T-helper 2 cell treated with Interferon-gamma antibody and Interleukin-4, amounts not matched to agents 100 ng/mL and 5 ng/mL, for 36 hours (primary cell): ENCODE measurements around the gene ERGIC1. TPM values are rescaled to one million over a fixed set of nuclear protein-coding genes. Genes with fewer than 3 reads are reported as not detected.

Experiments
- intact Hi-C: fragments of 100-400 bp; cut with micrococcal nuclease; formaldehyde crosslinking; loops from one replicate; pipeline ENCODE4 v1.15.1; 2023
- total RNA-seq: library from RNA; stranded (reverse); gene quantifications from 2 replicates; pipeline ENCODE4 v1.2.3, GENCODE V29; 2022

ERGIC1 gene
- total RNA-seq, 1 donor from 2014 or later, result 41.3 TPM

GRCh38 chr5:172971482-172971881, 137.4 kb downstream of the ERGIC1 start:
- intact Hi-C loops, result no loop called here

GRCh38 chr5:172972552-172972951, 138.5 kb downstream of the ERGIC1 start:
- intact Hi-C loops, result no loop called here

DNA sequence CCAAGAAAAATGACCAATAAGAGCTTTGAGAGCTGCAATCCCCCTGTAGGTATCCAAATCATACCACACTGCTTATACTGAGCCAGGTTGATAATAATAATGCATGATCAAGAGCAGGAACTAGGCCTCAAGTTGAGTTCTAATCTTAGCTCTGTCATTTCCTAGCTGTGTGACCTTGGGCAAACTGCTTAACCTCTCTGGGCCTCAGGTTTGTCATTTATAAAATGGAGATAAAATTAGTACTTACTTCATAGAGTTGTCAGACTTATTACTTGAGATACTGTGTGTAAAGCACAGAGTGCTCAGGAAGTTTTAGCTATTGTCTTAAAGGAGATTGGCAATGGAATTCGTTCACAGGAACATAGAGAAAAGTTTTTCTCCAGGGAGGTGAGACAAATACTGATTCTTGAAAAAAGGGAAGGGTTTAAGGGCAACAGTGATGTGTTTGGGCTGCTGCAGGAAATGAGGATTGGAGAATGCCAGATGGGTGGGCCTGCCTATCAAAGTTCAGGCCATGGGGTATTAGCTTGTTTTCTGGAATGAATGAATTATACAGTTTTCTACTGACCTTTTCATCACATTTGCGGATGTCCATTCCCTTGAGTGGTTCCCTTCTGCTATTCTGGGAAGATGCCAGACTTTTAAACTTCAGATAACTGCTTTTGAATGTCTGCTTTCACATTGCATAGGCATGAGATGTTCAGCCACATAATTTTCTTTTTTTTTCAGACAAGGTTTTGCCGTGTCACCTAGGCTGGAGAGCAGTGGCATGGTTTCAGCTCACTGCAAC, 139.3 kb downstream of the ERGIC1 start:
- intact Hi-C loops, result no loop called here

- intact Hi-C loops, result no loop called here
Observed at GRCh38 chr5:172973931-172974330, 139.9 kb downstream of the ERGIC1 start.

DNA sequence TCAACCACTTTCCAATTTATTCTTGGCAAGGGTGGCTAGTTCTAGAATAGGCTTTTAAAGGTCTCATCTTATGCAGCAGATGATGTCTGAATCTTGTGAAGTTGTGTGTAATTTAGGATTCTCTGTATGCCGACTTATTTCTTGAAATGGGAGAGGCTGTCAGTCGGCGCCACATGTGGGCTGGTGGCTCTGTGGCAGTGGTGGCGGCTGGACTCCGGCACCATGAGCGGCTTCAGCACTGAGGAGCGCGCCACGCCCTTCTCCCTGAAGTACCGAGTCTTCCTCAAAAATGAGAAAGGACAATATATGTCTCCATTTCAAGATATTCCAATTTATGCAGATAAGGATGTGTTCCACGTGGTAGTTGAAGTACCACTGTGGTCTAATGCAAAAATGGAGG, 141.2 kb downstream of the ERGIC1 start:
- intact Hi-C loops, result no loop called here

GRCh38 chr5:172979778-172980177, 145.7 kb downstream of the ERGIC1 start:
- intact Hi-C loops, result loop anchor here (5.0 to 10.0 kb wide), 2 partner anchors 635 to 908 kb away; partner anchors contain the start of genes BOD1 and CPEB4

- intact Hi-C loops, result loop anchor here (2.0 to 10.0 kb wide), 3 partner anchors 301 to 905 kb away; partner anchors contain the start of genes BOD1 and CPEB4
Observed at GRCh38 chr5:172981931-172982330, 147.9 kb downstream of the ERGIC1 start.

DNA sequence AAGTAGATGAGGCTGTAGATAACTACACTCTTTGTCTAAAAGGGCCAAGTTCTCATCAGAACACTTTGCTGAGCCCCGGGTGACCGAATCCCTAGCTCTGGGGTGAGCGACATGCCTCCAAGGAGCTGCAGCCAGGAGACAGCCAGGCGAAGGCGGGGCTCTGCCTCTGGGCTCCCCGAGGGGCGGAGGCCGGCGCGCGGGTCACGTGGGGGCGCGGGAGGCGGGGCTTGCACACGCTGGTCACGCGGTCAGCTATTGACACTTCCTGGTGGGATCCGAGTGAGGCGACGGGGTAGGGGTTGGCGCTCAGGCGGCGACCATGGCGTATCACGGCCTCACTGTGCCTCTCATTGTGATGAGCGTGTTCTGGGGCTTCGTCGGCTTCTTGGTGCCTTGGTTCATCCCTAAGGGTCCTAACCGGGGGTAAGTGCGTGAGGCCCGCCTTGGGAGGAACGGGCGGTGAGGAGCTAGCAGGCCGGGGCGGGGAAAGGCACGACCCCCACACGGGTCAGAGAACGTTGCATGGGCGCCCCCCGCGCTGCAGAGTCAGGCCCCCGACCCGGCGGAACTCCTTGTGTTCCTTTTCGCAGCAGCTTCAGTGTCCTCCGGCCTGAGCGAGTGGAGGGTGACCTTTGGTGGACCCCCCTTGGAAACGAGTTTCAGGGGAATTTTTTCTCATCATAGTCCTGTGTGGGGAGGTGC, 149.6 kb downstream of the ERGIC1 start, which contains the start of gene ATP6V0E1:
ATP6V0E1 (plus strand) TSS at position 230 of the 702 bp plus-strand sequence; CDS start at position 320, 90 bp downstream.
- intact Hi-C loops, result loop anchor here (1.0 to 10.0 kb wide), 8 partner anchors 24 to 904 kb away; partner anchors contain the start of genes BNIP1, BOD1, CPEB4 and RPL26L1

DNA sequence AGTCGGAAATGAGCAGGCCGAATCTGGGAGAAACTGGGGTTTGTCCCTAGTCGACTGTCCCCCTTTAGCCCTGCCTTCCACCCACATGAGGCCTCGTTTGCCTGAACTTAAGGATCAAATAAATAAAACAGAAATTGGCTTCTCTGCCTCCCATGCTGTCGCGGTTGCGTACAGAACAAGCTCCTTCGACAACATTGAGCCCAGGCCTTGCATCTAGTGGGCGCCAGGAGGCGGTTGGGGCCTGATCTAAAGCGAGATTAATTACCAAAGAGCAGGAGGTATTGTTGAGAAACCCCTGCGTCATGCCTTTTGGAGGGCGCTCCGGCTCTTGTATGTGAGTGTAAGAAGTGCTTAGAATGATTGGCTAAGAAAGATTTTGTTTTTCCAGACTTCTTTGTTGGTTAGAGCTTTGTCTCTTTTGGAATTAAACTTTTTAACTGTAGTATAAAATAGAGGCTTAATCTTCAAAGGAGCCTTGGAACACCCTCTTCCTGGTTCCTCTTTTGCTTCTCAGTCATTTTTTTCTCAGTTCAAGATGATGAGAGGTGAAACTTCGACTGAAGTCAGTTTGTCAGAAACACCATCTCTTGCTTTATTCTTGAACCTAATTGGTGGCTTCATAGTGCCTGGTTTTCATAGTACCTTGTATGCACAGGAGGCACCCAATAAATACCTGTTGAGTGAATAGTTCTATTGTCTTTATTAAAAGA, 150.3 kb downstream of the ERGIC1 start:
- intact Hi-C loops, result loop anchor here (1.0 to 10.0 kb wide), 4 partner anchors 73 to 903 kb away; partner anchors contain the start of genes BOD1 and CPEB4

DNA sequence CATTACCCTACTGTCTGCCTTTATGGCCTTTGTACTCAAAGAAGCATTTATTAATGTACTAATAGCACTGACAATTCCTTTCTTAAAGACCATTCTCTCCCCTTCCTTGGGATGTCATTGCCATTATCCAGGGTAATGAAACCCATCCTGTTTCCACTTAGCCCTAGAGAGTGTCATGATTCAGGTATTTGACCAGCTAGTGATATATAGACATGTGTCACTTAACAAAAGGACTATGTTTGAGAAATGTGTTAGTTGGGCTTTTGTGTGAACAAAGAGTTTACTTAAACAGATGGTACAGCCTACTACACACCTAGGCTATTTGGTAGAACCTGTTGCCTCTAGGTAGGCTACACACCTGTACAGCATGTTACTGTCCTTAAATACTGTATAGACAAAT, 151.5 kb downstream of the ERGIC1 start:
- intact Hi-C loops, result loop anchor here (10.0 kb wide), 1 partner anchor 629 kb away; the partner anchor contains the start of gene BOD1

DNA sequence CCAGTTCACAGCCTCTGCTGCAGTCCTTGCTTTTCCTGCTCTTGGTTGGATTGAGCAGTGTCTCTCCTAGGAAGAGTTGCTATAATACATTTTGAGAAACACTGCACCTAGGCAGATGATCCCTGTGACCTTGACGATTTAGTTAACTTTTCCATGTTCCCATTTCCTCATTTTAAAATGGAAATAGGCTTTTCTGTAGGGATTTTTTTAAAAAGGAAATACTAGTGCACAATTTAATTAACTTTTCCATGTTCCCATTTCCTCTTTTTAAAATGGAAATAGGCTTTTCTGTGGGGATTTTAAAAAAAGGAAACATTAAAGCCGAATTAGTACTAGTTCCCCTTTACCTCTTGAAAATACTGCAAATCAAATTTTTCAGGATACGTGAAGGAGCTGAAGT, 154.2 kb downstream of the ERGIC1 start:
- intact Hi-C loops, result loop anchor here (1.0 to 10.0 kb wide), 2 partner anchors 47 to 627 kb away; partner anchors contain the start of gene BOD1

GRCh38 chr5:172990776-172991175, 156.7 kb downstream of the ERGIC1 start:
- intact Hi-C loops, result no loop called here

DNA sequence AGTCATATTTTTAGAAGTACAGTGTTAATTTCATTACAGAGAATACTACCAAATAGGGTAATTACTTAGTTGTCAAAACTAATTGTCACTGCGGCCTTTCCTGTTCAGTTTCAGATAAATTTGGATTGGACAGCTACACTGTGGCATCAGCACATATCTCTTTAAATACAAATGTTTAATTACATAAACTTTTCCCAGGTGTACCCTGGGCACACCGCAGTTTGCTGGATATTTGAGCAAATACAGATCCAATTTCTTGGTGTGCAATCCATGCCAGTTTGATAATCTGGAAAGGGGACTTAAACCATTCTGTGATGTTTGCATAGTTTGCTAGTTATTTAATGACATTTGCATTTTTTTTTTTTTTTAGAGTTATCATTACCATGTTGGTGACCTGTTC, 160.4 kb downstream of the ERGIC1 start:
- intact Hi-C loops, result no loop called here

- intact Hi-C loops, result no loop called here
Observed at GRCh38 chr5:172999372-172999973, 165.4 kb downstream of the ERGIC1 start.

DNA sequence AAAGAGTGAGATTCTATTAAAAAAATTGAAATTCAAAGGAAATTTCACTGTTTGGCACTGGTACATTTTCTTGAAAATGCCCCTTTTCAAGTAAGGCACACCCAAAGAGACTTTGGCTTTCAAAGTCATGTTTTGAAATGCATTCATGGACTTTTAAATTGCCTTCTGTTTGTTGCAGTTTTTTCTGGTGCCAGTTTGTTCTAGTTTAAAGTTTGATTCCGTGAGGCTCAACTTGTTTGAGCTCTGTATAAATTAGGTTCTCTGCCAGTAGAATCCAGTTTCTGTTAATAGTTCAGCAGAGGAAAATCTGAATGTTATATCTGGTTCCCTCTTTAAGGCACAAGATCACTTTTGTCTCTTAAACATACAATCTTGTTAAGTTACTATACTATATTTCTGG, 165.9 kb downstream of the ERGIC1 start:
- intact Hi-C loops, result no loop called here

GRCh38 chr5:173001229-173001841, 167.3 kb downstream of the ERGIC1 start:
- intact Hi-C loops, result no loop called here
